HG02943 (cell line): Measurements from ENCODE around the gene BET1L.
"Not testable (repeated sequence)": the region's sequence is repeated elsewhere in the genome, so short reads cannot be mapped to it uniquely, and the experiment has no call there.

Source experiments
- ATAC-seq: cut with Tn5 transposase; IDR thresholded peaks from one replicate; pipeline ENCODE4 v1.9.1; 2021; ENCODE audit warnings: mild to moderate bottlenecking, low read depth, moderate library complexity; ENCODE audit not compliant: unreplicated experiment

Gene BET1L, protein sequence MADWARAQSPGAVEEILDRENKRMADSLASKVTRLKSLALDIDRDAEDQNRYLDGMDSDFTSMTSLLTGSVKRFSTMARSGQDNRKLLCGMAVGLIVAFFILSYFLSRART

DNA sequence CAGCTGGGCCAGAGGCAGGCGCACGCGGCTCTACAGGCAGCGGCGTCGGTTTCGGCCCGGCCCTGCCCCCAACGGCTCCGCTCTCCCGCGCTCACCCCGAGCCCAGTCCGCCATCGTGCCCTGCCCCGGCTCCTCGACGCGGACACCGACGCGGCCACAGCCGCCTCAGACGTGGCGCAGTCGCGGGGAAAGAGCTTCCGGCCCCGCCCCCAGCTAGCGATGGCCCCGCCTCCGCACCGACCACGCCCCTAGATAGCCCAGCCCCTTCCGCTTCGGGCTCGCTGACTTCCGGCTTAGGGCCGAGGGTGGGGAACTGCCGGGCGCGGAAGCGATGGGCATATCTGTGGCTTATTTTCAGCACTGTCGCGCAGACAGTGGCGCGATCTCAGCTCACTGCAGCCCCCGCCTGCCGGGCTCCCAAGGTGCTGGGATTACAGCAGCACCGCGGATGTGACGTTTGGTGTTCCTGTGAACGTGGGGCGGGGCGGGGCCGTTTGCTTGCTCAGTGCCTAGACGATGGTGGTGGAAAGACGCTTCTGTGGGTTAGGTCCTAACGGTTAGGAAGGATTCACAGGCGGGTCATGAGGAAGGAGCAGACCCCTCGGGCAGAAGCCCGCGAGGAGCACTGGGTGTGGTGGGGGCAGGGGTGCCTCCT lies at the start of gene BET1L, which contains the start of gene RIC8A:
BET1L (minus strand) TSS at position 192 of the 655 bp plus-strand sequence; CDS start at position 114, 78 bp downstream.
RIC8A (plus strand) TSS at position 501 of the 655 bp plus-strand sequence. CDS start 1,147 bp downstream, outside the sequence.
- ATAC-seq: peak; percentile 66

DNA sequence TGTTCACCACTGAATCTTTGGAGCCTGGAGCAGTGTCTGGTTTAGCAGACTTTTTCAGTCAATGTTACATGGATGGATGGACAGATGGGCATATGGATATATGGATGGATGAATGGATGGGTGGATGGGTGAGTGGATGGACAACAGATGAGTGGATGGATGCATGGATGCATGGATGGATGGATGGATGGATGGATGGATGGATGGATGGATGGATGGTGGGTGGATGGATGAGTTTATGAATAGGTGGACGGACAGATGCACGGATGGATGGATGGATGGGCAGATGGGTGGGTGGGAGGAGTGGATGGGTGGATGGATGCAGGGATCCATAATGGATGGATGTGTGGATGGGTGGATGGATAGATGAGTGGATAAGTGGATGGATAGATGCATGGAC lies 48.6 kb upstream of the BET1L start:
- no peak for ATAC-seq

DNA sequence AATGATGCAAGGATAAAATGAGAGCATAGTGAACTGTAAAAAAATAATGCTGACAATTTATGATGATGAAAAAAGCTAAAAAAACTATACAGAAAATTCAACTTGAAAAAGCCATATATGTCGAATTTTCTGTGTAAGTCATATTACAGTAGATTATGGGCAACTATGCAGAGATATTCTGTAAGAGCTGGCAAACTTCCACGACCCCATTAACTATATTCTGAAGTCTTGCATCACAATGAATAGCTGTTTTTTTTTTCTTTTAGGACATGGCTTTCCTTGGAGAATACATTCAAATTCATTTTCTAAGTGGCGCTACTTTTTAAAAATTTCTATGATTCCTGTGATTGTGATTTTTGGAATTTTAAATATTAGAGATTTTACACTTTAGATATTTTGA lies 48.0 kb upstream of the BET1L start:
- ATAC-seq: no peak

DNA sequence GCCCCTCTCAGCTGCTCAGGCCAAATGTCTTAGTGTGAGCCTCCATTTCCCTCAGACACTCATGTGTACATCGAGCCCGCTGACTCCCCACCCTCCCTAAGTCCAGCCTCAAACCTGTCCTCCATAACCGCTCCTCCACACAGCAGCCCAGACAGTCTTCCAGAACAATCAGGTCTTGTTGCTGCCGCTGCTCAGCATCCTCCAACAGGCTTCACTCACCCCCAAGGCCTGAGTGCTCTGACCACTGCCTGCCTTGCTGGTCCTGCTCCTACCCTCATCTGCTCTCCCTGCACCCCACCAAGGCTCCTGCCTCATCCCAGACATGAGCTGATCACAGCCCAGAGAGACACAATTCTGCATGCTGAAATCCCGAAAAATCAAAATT lies 46.7 kb upstream of the BET1L start:
- ATAC-seq: no peak

DNA sequence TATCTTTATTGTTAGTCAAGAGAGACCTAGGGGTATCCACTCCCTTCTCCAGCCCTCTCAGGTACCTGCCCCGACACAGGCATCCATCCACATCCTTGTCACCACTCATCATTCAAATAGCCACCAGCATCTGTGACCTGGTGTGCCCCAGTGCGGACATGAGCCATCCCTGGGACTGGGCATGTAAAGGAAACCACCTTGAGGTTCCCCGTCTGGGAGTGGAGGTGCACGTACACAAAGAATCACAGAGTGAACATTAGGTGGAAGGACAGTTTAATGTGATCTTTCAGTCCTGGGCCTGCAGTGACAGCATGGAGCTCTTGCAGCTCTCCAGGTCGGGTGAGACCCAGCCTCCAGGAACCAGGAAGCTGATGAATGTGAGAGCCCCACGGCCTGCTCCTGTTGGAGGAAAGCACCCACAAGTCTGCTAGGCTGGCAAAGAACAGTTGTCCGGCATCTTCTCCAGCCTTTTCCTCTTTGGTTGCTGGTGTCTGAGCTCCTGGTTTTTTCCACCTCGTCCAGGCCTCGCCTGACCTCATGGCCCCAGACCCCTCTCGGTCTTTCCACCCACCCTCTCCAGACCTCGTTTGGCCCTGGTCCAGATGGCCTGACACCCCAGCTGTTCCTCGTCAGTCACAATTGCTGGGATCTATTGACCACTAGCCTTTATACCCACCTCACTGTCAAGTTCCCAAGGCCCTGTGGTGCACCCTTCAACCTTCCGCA lies 46.1 kb upstream of the BET1L start:
- no peak for ATAC-seq

DNA sequence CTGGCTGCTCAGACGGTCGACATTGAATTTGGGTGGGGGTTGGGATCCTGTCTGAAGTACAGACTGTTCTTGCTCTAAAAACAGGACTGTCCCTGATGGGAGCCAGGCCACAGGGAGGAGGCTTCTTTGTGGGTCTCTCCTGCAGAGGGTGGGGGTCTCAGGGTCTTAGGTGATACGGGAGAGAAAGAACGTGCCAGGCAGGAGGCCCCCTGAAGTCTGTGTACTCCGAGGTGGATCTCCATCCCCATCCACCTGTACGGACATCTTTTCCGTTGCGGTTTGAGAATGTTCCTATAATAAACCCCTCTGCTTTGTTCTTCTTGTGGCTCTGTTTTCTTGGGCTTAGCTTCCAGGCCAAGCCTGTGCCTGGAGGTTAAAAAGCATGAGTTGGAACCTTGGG lies 45.5 kb upstream of the BET1L start:
- no peak for ATAC-seq

DNA sequence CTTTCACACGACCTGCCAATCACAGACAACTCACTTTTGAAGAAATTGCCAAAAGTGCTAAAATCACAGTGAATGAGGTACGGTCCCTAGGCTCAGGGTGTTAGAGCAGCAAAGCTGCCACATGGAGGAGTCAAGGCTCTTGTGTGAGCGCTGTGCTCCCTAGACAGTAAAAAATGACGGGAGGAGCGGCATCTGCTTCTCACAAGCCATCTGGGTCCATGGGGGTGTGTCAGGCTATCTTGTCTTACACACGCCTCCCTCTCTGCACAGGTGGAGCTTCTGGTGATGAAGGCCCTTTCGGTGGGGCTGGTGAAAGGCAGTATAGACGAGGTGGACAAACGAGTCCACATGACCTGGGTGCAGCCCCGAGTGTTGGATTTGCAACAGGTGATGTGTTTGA lies 44.4 kb upstream of the BET1L start:
- ATAC-seq: no peak

DNA sequence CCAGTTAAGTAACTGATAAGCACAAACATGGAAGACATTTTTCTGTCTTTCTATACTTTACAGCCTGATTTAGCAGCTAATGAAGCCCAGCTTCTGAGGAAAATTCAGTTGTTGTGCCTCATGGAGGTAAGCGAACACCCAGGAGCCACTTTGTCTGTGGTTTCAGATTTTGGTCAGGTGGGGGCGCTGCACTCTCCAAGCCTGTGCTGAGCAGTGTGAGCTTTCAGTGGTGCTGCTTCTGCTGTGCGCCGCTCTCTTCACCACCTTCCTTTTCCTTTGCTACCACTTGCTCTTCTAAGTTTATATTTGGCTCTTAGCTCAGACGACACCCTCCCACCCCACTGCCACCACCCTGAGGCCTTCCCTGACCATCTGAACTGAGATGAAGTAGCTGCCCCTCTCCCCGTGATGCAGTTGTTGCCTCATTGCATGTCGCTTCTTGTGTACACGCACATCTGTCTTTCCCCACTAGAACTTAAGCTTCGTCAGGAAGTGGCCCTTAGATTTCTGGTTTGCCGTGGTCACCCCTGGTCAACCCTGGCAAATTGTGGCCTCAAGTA lies 43.6 kb upstream of the BET1L start:
- ATAC-seq: no peak

DNA sequence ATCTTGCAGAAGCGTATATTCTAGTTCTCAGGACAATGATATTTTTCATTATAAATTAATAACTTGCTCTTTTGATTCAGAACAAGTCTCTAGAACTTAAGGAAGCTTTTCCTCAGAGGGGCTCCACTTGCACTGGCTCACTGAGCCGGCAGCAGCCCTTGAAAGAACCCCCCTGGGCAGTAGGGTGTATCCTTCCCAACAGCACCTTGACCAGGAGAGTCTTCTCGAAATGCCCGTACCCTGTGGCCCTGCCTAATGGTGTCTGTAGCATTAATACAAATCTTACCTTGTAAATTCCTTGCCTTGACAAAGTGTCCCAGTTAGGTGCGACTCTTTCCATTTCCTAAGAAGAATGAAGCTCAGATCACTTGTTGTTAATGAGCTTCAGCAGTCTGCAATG lies 43.1 kb upstream of the BET1L start:
- no peak for ATAC-seq

DNA sequence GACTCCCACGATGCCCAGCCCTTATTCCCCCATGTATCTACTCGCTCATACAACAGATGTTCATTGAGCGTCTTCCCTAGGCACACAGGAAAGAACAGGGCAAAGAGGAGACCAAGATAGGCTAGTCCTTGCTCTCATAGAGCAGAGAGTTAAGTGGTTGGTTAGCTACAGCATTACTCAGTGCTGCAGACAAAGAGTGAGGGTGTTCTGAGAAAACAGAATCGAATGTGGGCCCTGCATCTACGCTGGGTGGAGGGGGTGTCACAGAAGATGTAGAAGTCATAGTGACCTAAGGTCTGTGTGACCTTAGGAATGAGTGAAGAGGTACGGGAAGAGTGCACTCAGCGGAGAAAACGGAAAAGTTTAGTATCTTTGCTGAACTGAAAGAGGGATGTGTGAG lies 41.9 kb upstream of the BET1L start:
- no peak for ATAC-seq

DNA sequence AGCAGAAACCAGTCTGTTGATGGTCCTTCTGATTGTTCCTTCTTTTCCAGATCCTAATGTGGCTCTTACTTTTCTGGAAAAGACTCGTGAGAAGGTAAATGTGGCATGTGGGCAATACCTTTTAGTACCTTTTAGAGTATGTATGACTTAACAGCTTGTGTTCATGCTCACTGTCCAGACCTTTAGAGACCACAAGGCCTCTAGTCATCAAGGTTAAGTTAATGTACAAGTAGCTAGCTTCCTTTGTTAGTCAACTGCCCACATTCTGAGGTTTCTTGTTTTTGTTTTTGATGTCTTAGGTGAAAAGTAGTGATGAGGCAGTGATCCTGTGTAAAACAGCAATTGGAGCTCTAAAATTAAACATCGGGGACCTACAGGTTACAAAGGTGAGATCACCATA lies 37.2 kb upstream of the BET1L start:
- no peak for ATAC-seq

DNA sequence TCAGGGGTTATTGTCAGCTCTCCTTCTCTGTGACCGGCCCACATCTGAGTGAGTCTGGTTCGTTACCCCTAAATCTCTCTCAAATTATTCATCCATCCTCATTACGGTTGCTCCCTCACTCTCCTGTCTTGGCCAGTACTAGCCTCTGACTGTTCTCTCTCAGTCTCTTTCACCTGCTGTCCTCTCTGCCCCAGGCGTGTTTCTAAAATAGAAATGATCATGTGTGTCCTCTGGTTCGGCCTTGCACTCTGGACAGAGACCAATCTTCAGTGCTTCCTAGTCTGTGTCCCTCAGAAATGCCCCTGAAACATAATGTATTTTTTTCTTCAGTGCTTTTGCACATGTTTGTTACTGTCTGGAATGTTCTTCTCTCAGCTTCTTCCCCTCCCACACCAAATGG lies 34.4 kb upstream of the BET1L start:
- no peak for ATAC-seq

DNA sequence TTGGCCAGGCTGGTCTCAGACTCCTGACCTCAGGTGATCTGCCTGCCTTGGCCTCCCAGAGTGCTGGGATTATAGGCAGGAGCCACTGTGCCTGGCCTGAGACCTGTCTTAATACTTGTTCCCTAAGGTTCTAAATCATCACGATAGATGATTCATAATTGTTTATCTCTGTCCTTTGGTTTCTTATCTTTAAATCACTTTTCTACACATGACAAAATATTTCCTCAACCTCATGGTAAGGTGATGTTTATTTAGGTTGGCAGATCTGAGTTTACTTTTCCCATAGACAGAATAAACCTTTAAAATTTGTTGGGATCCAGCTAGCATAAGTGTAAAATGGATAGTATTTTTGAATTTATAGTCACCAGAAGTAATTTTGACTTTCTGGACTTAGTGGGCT lies 33.1 kb upstream of the BET1L start:
- ATAC-seq: no peak

DNA sequence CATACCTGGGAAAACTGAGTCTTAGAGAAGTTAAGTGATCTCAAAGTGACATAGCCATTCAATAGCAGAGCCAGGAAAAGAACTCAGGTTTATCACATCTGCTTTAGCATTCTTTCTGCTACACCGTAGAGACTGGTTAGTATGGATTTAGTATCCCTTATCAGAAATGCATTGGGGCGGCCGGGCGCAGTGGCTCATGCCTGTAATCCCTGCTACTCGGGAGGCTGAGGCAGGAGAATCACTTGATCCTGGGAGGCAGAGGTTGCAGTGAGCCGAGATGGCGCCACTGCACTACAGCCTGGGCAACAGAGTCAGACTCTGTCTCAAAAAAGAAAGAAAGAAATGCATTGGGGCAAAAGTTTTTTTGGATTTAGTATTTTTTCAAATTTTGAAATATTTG lies 31.1 kb upstream of the BET1L start:
- ATAC-seq: not testable (repeated sequence)

DNA sequence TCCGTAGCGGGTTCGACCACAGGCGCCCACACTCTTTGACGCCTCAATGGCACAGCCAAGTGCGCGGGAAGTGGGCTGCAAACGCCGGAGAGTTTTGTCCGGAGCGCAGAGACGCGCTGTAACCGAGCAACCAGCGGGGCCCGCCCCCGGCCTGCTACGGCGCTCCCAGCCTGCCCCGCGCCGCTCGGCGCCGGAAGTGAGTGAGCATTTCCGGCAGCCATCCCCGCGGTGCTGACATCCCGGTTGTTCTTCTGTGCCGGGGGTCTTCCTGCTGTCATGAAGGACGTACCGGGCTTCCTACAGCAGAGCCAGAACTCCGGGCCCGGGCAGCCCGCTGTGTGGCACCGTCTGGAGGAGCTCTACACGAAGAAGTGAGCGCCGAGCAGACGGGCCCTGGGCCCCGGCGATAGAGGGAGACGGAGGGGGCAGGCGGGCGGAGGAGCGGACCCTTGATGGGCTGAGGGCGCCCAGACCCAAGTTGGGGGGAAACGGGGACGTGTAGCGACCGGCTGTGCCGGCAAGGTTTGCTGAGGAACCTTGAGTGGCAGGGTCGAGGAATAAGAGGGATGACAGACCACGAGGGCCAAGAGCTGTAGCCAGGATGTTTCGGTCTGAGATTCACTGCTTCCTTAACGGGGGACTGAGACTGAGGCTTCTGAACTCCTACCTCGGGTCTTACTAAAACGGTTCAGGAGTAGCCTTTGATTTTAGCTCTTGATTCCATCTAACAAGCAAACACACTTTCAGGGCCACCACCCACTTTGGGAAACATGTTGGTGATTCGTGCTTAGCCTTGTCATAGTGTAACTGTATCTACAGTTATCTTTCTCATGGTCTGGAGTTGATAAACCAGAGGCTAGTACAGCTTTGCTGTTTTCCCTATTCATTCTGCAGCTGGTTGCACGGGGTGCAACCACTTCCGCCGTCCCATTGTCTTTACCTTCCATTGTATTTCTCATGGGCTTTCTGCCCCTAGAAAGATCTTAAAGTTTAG lies 29.9 kb upstream of the BET1L start, which contains the start of gene PSMD13:
PSMD13 (plus strand) TSS at position 203 of the 994 bp plus-strand sequence; CDS start at position 277, 74 bp downstream.
- ATAC-seq: peak; percentile 74

DNA sequence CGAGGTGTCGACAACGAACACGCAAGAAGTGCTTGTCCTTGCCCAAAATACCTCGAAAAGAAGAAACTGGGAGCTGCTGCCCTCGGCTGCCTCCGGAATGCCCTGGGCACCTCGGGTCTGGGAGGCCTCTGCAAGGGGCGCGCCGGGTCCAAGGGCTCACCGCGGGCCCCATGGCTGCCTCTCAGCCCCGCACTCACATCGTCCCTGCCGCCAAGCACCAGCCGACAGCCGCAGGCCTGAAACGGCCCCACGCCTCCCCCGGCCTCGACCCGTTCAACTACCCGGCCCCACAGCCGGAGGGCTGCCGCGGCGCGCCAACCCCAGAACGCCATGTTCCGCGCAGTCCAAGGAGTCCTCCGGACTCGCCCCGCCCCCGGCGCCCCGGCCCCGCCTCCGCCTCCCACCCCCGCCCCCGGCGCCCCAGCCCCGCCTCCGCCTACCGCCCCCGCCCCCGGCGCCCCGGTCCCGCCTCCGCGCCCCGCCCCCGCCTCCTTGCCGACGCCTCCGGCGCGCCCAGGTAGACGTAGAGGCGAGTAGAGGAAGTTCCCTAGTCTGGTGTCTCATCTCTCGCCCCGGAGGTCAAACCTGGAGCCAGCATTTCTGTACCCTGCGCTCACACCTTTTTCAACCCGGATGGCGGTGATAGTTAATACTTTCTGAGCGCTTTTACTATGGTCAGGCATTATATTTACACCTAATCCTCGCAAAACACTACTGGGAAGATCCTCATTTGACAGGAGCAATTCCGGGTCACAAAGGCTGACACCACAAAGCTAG lies 29.0 kb upstream of the BET1L start, which contains the start of gene SIRT3:
SIRT3 (minus strand) TSS at position 346 of the 777 bp plus-strand sequence; CDS start at position 332, 14 bp downstream.
- ATAC-seq: peak; percentile 65

DNA sequence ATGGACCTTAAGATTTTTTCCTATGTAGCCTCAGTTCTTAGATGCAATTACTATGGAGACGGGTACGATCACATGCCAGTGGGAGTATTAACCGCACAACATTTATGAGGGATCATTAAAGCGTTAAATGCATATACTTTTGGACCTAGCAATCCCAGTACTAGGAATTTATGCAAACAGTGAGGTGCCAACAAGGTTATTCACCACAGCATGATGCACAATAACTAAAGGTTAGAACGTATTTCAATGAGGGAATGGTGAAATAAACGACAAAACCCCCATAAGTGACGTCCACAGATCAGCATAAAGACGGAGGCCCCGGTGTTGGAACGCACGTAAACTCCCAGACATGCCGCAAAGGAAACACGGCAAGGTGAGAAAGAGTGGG lies 28.4 kb upstream of the BET1L start:
- ATAC-seq: no peak

DNA sequence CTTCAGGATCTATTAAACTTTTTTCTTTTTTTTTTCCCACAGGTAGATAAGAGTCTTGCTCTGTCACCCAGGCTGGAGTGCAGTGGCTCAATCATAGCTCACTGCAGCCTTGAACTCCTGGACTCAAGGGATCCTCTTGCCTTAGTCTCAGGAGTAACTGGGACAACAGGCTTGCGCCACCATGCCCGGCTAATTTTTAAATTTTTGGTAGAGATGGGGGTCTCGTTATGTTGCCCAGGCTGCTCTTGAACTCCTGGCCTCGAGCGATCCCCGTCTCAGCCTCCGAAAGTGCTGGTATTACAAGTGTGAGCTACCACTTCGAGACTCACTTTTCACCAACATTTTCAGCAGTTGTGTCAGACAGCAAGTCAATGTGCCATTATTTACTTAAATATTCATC lies 28.0 kb upstream of the BET1L start:
- ATAC-seq: no peak

DNA sequence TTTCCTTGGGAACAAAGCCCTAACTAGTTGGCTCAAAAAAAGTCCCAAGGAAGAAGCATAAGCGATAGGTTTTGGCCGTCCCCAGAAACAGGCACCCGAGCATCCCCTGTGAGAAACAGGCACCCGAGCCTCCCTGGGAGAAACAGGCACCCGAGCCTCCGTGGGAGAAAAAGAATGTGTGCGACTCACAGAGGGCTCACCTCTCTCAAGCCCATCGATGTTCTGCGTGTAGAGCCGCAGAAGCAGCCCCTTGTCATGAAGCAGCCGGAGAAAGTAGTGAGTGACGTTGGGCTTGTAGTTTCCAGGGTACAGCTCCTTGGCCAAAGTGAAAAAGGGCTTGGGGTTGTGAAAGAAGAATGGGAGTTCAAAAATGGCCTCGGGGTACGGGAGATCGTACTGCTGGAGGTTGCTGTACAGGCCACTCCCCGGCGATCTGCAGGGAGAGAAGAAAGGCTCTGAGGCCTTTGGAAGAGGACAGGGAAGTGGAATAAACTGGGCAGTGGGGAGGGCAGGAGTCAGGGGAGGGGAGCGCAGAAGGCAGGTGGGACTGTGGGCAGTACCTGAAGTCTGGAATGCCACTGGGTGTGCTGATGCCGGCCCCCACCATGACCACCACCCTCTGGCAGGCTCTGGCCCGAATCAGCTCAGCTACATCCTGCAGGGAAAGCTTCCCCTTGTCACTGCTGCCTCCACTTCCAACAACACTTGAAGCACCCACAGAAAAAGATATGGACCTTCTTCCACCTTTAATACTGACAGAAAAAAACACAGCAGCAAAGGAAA lies 25.8 kb upstream of the BET1L start:
- no peak for ATAC-seq
